IPS-18a (cell line): ENCODE measurements around the gene SYTL2.
"Not testable (repeated sequence)": the region's sequence is repeated elsewhere in the genome, so short reads cannot be mapped to it uniquely, and the experiment has no call there.

Source experiments
- H3K27ac ChIP-seq: one replicate; pipeline ENCODE4 v1.5.1; 2013; ENCODE audit warnings: low read length
- H3K27me3 ChIP-seq: one replicate; pipeline ENCODE4 v1.6.1; 2013; ENCODE audit warnings: mild to moderate bottlenecking, low read length; ENCODE audit not compliant: control insufficient read depth, insufficient read depth
- H3K36me3 ChIP-seq: one replicate; pipeline ENCODE4 v1.6.1; 2013; ENCODE audit warnings: low read depth, low read length; ENCODE audit not compliant: control insufficient read depth
- H3K4me1 ChIP-seq: one replicate; pipeline ENCODE4 v1.6.1; 2013; ENCODE audit warnings: low read depth, low read length; ENCODE audit not compliant: control insufficient read depth
- H3K4me3 ChIP-seq: one replicate; pipeline ENCODE4 v1.5.1; 2013; ENCODE audit warnings: low read length
- H3K9ac ChIP-seq: one replicate; pipeline ENCODE4 v1.6.1; 2013; ENCODE audit warnings: mild to moderate bottlenecking, low read length, moderate library complexity
- H3K9me3 ChIP-seq: one replicate; pipeline ENCODE4 v1.6.1; 2013; ENCODE audit warnings: low read depth, low read length; ENCODE audit not compliant: control insufficient read depth

Gene SYTL2

GRCh38 chr11:85845124-85845631 lies 34.2 kb upstream of the SYTL2 start:
- Histone ChIP-seq H3K9ac (no peak overlapping the region), H3K36me3 (no peaks in the 10 kb centered on the region), H3K27ac (no peak overlapping the region), H3K4me3 (no peak overlapping the region), H3K4me1 (no peaks in the 10 kb centered on the region), H3K9me3 (peaks cover 9% of the 10 kb centered on the region), H3K27me3 (no peaks in the 10 kb centered on the region)

GRCh38 chr11:85844439-85845123 lies 33.6 kb upstream of the SYTL2 start:
- no peaks in the 10 kb centered on the region for H3K27me3 ChIP-seq
- no peak overlapping the region for H3K9ac ChIP-seq
- no peak overlapping the region for H3K27ac ChIP-seq
- H3K4me1 ChIP-seq, result no peaks in the 10 kb centered on the region
- no peak overlapping the region for H3K4me3 ChIP-seq
- peaks cover 9% of the 10 kb centered on the region for H3K9me3 ChIP-seq
- no peaks in the 10 kb centered on the region for H3K36me3 ChIP-seq

GRCh38 chr11:85843929-85844328 lies 33.0 kb upstream of the SYTL2 start:
- Histone ChIP-seq H3K27ac (no peak overlapping the region), H3K36me3 (no peaks in the 10 kb centered on the region), H3K9ac (no peak overlapping the region)

GRCh38 chr11:85840932-85841331 lies 30.0 kb upstream of the SYTL2 start:
- not testable (repeated sequence) for H3K4me3 ChIP-seq, H3K36me3 ChIP-seq, H3K9me3 ChIP-seq, H3K27ac ChIP-seq, H3K9ac ChIP-seq, H3K27me3 ChIP-seq, H3K4me1 ChIP-seq

More at GRCh38 chr11:85843929-85844328, 33.0 kb upstream of the SYTL2 start:
- no peaks in the 10 kb centered on the region for H3K4me1 ChIP-seq
- H3K27me3 ChIP-seq, result no peaks in the 10 kb centered on the region
- peaks cover 8% of the 10 kb centered on the region for H3K9me3 ChIP-seq
- H3K4me3 ChIP-seq, result no peak overlapping the region

- no peak overlapping the region for H3K27ac ChIP-seq
- H3K4me3 ChIP-seq, result no peak overlapping the region
- H3K4me1 ChIP-seq, result no peaks in the 10 kb centered on the region
- H3K9ac ChIP-seq, result no peak overlapping the region
- no peaks in the 10 kb centered on the region for H3K36me3 ChIP-seq
- no peaks in the 10 kb centered on the region for H3K27me3 ChIP-seq
- no peaks in the 10 kb centered on the region for H3K9me3 ChIP-seq
These were observed 24.8 kb upstream of the SYTL2 start for GRCh38 chr11:85835729-85836128.

- H3K27ac ChIP-seq, result no peak overlapping the region
- no peaks in the 10 kb centered on the region for H3K36me3 ChIP-seq
- no peaks in the 10 kb centered on the region for H3K9me3 ChIP-seq
- H3K9ac ChIP-seq, result no peak overlapping the region
- H3K4me1 ChIP-seq, result no peaks in the 10 kb centered on the region
- H3K4me3 ChIP-seq, result no peak overlapping the region
- no peaks in the 10 kb centered on the region for H3K27me3 ChIP-seq
These were observed 24.3 kb upstream of the SYTL2 start for GRCh38 chr11:85835263-85835662.

- no peaks in the 10 kb centered on the region for H3K36me3 ChIP-seq
- H3K9me3 ChIP-seq, result no peaks in the 10 kb centered on the region
- no peaks in the 10 kb centered on the region for H3K27me3 ChIP-seq
- no peak overlapping the region for H3K27ac ChIP-seq
- H3K4me3 ChIP-seq, result no peak overlapping the region
- no peak overlapping the region for H3K9ac ChIP-seq
- no peaks in the 10 kb centered on the region for H3K4me1 ChIP-seq
These were observed 20.1 kb upstream of the SYTL2 start for GRCh38 chr11:85831050-85831449.

- Histone ChIP-seq H3K36me3 (no peaks in the 10 kb centered on the region), H3K4me1 (no peaks in the 10 kb centered on the region), H3K27ac (no peak overlapping the region), H3K4me3 (no peak overlapping the region), H3K9me3 (no peaks in the 10 kb centered on the region), H3K9ac (no peak overlapping the region), H3K27me3 (no peaks in the 10 kb centered on the region)
These were observed 18.2 kb upstream of the SYTL2 start for GRCh38 chr11:85829172-85829571.

GRCh38 chr11:85828640-85828978 lies 17.7 kb upstream of the SYTL2 start:
- Histone ChIP-seq H3K9me3 (no peaks in the 10 kb centered on the region), H3K27me3 (no peaks in the 10 kb centered on the region), H3K4me3 (no peak overlapping the region), H3K4me1 (no peaks in the 10 kb centered on the region), H3K27ac (no peak overlapping the region), H3K9ac (no peak overlapping the region), H3K36me3 (no peaks in the 10 kb centered on the region)

- Histone ChIP-seq H3K27ac (no peak overlapping the region), H3K4me3 (no peak overlapping the region), H3K9me3 (no peaks in the 10 kb centered on the region), H3K36me3 (no peaks in the 10 kb centered on the region), H3K4me1 (no peaks in the 10 kb centered on the region), H3K27me3 (no peaks in the 10 kb centered on the region), H3K9ac (no peak overlapping the region)
These were observed 17.1 kb upstream of the SYTL2 start for GRCh38 chr11:85827748-85828639.

- no peaks in the 10 kb centered on the region for H3K36me3 ChIP-seq
- no peak overlapping the region for H3K9ac ChIP-seq
- no peak overlapping the region for H3K4me3 ChIP-seq
- no peaks in the 10 kb centered on the region for H3K9me3 ChIP-seq
- H3K27me3 ChIP-seq, result no peaks in the 10 kb centered on the region
- H3K4me1 ChIP-seq, result no peaks in the 10 kb centered on the region
- H3K27ac ChIP-seq, result no peak overlapping the region
These were observed 15.3 kb upstream of the SYTL2 start for GRCh38 chr11:85826116-85826855.
